ENCODE measurements around the gene MYH16. TPM values are rescaled to one million over a fixed set of nuclear protein-coding genes. Genes with fewer than 3 reads are reported as not detected.

Gene MYH16
- total RNA-seq, 4 donors from 2014 or later, result 0.76 TPM; not detected in 3

DNA sequence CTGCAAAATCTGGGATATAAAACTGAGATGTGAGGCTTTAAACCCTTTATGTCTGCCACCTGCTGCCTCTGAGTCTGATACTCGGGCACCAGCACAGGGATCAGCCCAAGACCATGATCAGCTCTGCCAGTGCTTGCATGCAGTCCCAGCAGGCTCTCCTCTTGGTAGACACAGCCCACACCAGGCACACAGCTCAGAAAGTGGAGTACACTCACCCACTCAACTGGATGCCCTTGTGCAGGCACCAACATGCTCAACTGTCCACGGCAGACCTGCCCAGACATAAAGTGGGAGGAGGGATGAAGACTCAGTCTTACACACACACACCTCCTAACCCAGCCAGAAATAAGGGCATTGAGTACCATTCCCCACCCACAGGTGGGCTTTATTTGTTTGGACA lies 18.2 kb upstream of the MYH16 start:
- Histone ChIP-seq H3K27me3 (no peaks in the 10 kb centered on the region), H3K4me1 (peaks cover 0 to 18% (median 0%) of the 10 kb centered on the region in 3 donors), H3K9me3 (no peaks in the 10 kb centered on the region), H3K27ac (peak overlapping the region in 1 of 4 donors; percentile 25), H3K4me3 (no peak overlapping the region), H3K36me3 (no peaks in the 10 kb centered on the region)
- intact Hi-C loops (cut with DNase I), result no loop called here
- DNase-seq, result no peak
- WGBS, 2 donors, result 22 to 60% methylated on average over 1 to 2 of the region's 2 CpGs
- TF ChIP-seq, protein P1, sequence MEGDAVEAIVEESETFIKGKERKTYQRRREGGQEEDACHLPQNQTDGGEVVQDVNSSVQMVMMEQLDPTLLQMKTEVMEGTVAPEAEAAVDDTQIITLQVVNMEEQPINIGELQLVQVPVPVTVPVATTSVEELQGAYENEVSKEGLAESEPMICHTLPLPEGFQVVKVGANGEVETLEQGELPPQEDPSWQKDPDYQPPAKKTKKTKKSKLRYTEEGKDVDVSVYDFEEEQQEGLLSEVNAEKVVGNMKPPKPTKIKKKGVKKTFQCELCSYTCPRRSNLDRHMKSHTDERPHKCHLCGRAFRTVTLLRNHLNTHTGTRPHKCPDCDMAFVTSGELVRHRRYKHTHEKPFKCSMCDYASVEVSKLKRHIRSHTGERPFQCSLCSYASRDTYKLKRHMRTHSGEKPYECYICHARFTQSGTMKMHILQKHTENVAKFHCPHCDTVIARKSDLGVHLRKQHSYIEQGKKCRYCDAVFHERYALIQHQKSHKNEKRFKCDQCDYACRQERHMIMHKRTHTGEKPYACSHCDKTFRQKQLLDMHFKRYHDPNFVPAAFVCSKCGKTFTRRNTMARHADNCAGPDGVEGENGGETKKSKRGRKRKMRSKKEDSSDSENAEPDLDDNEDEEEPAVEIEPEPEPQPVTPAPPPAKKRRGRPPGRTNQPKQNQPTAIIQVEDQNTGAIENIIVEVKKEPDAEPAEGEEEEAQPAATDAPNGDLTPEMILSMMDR (IDR thresholded peaks at IDR 0.05), result no peak
- TF ChIP-seq POLR2A (IDR thresholded peaks at IDR 0.05), result no peak

DNA sequence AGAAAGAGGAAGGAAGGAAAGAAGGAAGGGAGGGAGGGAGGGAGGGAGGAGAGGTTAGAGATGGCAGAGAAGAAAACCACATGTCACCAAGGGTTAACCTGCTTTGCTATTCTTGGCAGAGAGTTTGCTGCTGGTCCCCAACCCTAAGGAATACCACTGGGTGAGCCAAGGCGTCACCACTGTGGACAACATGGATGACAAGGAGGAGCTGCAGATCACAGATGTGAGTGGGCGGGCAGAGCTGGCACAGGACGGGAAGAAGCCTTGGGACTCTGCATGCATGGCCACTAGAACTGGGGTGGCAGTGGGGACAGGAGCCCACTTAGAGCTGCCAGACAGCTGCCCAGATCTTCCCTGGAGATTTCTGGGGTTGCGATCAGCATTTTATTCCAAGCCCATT lies 17.2 kb upstream of the MYH16 start:
- TF ChIP-seq POLR2A (IDR thresholded peaks at IDR 0.05), result no peak
- TF ChIP-seq, protein P1 (IDR thresholded peaks at IDR 0.05), result no peak
- DNase-seq, result no peak
- WGBS, 2 donors, result 62 to 81% methylated on average over 3 to 4 of the region's 4 CpGs
- Histone ChIP-seq H3K27ac (no peak overlapping the region), H3K4me3 (no peak overlapping the region), H3K27me3 (no peaks in the 10 kb centered on the region), H3K4me1 (peaks cover 0 to 18% (median 0%) of the 10 kb centered on the region in 3 donors), H3K9me3 (no peaks in the 10 kb centered on the region), H3K36me3 (no peaks in the 10 kb centered on the region)
- intact Hi-C loops (cut with DNase I), result no loop called here

DNA sequence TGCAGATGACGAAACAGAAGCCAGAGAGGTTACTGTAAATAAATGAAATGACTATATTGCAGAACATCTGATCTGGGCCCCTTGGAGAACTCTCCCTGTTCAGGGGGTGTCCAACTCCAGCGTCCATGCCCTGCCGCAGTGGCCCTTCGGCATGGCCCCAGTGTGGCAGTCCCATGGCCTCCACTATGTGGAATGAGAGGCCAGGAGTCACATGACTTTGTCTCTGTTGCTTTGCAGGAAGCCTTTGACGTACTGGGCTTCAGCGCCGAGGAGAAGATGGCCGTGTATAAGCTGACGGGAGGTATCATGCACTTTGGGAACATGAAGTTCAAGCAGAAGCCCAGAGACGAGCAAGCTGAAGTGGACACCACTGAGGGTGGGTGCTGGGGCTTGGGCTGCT lies 15.6 kb upstream of the MYH16 start:
- Histone ChIP-seq H3K4me1 (peaks cover 0 to 24% (median 0%) of the 10 kb centered on the region in 3 donors), H3K4me3 (no peak overlapping the region), H3K27ac (no peak overlapping the region), H3K9me3 (no peaks in the 10 kb centered on the region), H3K27me3 (no peaks in the 10 kb centered on the region), H3K36me3 (no peaks in the 10 kb centered on the region)
- WGBS, 2 donors, result 84 to 90% methylated on average over 2 to 10 of the region's 10 CpGs
- DNase-seq, result no peak
- intact Hi-C loops (cut with DNase I), result no loop called here
- TF ChIP-seq, protein P1 (IDR thresholded peaks at IDR 0.05), result no peak
- no peak for TF ChIP-seq POLR2A (IDR thresholded peaks at IDR 0.05)

DNA sequence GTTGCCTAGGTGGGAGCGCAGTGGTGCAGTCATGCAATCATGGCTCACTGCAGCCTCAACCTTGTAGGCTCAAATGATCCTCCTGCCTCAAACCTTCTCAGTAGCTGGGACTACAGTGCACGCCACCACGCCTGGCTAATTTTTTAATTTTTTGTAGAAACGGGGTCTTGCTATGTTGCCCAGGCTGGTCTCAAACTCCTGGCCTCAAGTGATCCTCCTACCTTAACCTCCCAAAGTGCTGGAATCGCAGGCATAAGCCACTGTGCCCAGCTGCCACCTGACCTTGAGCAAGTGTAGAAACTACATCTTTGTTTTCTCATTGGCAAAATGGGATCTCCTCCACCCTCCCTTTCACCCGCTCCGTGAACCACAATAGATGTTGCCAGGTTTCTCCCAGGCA lies 15.0 kb upstream of the MYH16 start:
- WGBS, 2 donors, result 88 to 92% methylated on average over 7 of the region's 7 CpGs
- Histone ChIP-seq H3K27me3 (no peaks in the 10 kb centered on the region), H3K4me3 (no peak overlapping the region), H3K27ac (no peak overlapping the region), H3K9me3 (no peaks in the 10 kb centered on the region), H3K36me3 (no peaks in the 10 kb centered on the region), H3K4me1 (peaks cover 0 to 24% (median 0%) of the 10 kb centered on the region in 3 donors)
- intact Hi-C loops (cut with DNase I), result no loop called here
- TF ChIP-seq, protein P1 (IDR thresholded peaks at IDR 0.05), result no peak
- no peak for TF ChIP-seq POLR2A (IDR thresholded peaks at IDR 0.05)
- DNase-seq, result no peak

DNA sequence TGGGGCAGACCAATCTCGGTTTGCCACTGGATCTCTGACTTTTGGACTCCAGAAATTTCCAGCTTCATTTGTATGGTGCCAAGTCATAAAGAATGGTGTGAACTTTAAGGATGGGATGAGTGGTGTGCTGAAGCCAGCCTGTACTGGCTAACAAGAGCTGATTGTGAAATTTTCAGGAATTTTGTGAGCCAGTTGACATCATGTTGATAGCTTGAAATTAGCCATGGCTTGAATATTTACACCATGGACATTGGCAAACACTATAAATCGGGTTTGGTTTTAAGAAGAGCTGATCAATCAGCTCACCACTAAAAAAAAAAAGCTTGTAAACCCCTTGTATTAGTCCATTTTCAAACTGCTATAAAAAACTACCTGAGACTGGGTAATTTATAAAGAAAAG lies 14.1 kb upstream of the MYH16 start:
- Histone ChIP-seq H3K4me3 (no peak overlapping the region), H3K27ac (no peak overlapping the region), H3K9me3 (no peaks in the 10 kb centered on the region), H3K36me3 (no peaks in the 10 kb centered on the region), H3K4me1 (peaks cover 0 to 22% (median 0%) of the 10 kb centered on the region in 3 donors), H3K27me3 (no peaks in the 10 kb centered on the region)
- no peak for DNase-seq
- intact Hi-C loops (cut with DNase I), result no loop called here
- WGBS, 2 donors, result 77 to 89% methylated on average over 2 of the region's 2 CpGs
- TF ChIP-seq POLR2A (IDR thresholded peaks at IDR 0.05), result no peak
- TF ChIP-seq, protein P1 (IDR thresholded peaks at IDR 0.05), result no peak
